Mucosa of rectum (tissue), 2 donors: ENCODE data around the gene NEDD4.
"Not testable (repeated sequence)": the region's sequence is repeated elsewhere in the genome, so short reads cannot be mapped to it uniquely, and the experiment has no call there.

ENCODE experiments used
- H3K27ac ChIP-seq, 2 donors: one replicate each; pipeline ENCODE4 v1.7.0; 2013; ENCODE audit warnings: inconsistent platforms in 2 of 2, low read depth in 2 of 2, low read length in 2 of 2
- H3K27me3 ChIP-seq, 2 donors: one replicate each; pipeline ENCODE4 v1.7.0; 2013; ENCODE audit warnings: low read length in 2 of 2; ENCODE audit not compliant: control insufficient read depth in 2 of 2, insufficient read depth in 2 of 2
- H3K36me3 ChIP-seq, 2 donors: one replicate each; pipeline ENCODE4 v1.7.0; 2013; ENCODE audit warnings: low read length in 2 of 2; ENCODE audit not compliant: control insufficient read depth in 2 of 2, insufficient read depth in 2 of 2
- H3K4me1 ChIP-seq, 2 donors: one replicate each; pipeline ENCODE4 v1.7.0; 2013; ENCODE audit warnings: low read length in 2 of 2, mild to moderate bottlenecking in 1 of 2; ENCODE audit not compliant: control insufficient read depth in 2 of 2, insufficient read depth in 2 of 2
- H3K4me3 ChIP-seq, 2 donors: one replicate each; pipeline ENCODE4 v1.7.0; 2013; ENCODE audit warnings: low read length in 2 of 2
- H3K9ac ChIP-seq, 2 donors: one replicate each; pipeline ENCODE4 v1.7.0; 2013; ENCODE audit warnings: low read length in 2 of 2, low read depth in 1 of 2, mild to moderate bottlenecking in 1 of 2
- H3K9me3 ChIP-seq, 2 donors: one replicate each; pipeline ENCODE4 v1.7.0; 2013; ENCODE audit warnings: low read length in 2 of 2; ENCODE audit not compliant: control insufficient read depth in 2 of 2
- donor health status: healthy.
- donor health status: Normal muscosa, but diverticular disease.

NEDD4 gene

DNA sequence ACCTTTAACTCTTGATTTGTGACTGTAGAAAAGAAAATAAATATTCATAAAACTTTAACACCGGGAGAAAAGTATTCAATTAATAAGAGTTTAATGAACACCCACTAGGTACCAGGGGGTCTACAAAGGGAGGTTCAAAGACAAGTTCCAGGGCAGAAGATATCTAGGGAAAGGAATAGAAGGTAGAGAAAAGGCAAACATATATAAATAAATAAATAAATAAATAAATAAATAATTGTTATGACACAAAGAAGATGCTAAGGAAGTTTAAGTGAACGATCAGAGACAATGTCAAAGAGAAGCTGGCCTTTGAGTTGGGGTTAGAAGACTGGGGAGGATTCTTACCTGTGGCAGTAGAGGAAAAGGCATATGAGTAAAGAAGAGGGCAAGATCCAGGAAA is 123.8 kb downstream of the NEDD4 start:
- H3K4me1 ChIP-seq, result no peaks in the 10 kb centered on the region
- H3K27ac ChIP-seq, result no peak overlapping the region
- no peak overlapping the region for H3K4me3 ChIP-seq
- no peaks in the 10 kb centered on the region for H3K36me3 ChIP-seq
- no peaks in the 10 kb centered on the region for H3K9me3 ChIP-seq
- H3K27me3 ChIP-seq, result no peaks in the 10 kb centered on the region
- H3K9ac ChIP-seq, result no peak overlapping the region

DNA sequence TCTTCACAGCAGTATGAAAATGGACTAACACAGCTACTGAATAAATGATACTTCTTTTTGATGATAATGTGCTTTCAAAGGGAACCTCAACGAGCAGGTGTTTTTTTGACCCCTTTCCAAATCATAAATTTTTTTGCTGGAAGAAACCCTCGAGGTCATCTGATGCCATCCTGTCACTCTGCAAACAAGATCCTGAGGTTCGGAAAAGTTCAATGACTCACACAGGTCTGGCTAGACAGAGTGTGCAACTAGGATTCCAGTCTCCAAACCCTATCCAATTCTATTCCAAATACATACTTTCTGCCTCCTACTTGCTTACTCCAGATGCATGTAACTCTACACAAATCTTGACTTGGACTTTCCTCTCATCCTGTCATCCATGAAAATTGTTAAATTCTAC is 124.7 kb downstream of the NEDD4 start:
- Histone ChIP-seq H3K9me3 (no peaks in the 10 kb centered on the region), H3K9ac (no peak overlapping the region), H3K27me3 (no peaks in the 10 kb centered on the region), H3K4me1 (no peaks in the 10 kb centered on the region), H3K36me3 (no peaks in the 10 kb centered on the region), H3K4me3 (no peak overlapping the region), H3K27ac (no peak overlapping the region)

DNA sequence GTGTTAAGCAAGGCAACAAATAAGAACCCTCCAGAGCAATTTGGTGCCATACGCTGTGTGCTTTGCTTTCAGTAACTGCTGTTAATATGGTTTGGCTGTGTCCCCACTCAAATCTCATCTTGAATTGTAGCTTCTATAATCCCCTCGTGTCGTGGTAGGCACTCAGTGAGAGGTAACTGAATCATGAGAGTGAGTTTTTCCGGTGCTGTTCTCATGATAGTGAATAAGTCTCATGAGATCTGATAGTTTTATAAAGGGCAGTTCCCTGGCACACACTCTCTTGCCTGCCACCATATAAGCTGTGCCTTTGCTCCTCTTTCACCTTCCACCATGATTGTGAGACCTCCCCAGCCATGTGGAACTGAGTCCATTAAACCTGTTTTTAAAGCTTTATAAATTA is 125.1 kb downstream of the NEDD4 start:
- not testable (repeated sequence) for H3K9me3 ChIP-seq, H3K4me3 ChIP-seq, H3K36me3 ChIP-seq, H3K4me1 ChIP-seq, H3K27ac ChIP-seq, H3K9ac ChIP-seq, H3K27me3 ChIP-seq

DNA sequence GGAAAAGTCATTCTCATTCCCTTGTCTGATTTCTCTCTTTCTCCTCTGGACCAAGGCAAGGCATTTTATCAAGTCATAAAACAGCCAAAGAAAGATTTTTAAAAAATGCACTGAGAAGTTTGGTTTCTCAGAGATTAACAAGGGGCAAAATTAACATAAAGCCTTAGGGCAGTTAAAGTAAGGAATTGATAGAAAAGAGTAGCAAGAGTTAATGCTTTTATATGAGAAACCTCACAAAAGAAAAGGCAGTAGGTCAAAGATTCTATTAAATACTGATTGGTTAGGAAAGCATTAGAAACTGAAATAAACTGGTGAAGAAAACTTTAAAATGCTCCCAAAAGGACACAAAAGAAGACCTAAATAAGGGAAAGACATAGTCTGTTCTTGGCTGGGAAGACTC is 129.5 kb downstream of the NEDD4 start:
- Histone ChIP-seq H3K27me3 (no peaks in the 10 kb centered on the region), H3K36me3 (peaks cover 3 to 4% of the 10 kb centered on the region in 2 donors), H3K9me3 (no peaks in the 10 kb centered on the region), H3K4me3 (no peak overlapping the region), H3K9ac (no peak overlapping the region), H3K4me1 (no peaks in the 10 kb centered on the region), H3K27ac (no peak overlapping the region)

DNA sequence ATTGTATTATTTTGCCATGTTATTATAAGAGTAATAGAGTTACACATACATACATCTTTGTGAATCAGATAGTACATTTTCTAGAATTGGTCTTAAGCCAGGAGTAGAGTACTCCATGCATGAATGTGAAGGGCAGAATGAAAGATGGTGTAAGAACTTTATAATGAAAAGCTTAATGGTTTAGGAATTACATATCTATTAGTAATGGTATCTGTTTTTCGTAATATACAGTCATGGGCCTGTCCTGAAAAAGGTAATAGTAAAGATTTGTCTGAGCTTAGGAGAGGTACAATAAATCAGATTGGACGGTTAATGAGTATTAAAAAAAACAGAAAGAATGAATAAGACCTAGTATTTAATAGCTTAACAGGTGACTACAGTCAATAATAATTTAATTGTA is 132.3 kb downstream of the NEDD4 start:
- H3K4me1 ChIP-seq, result no peaks in the 10 kb centered on the region
- H3K27me3 ChIP-seq, result no peaks in the 10 kb centered on the region
- H3K9ac ChIP-seq, result no peak overlapping the region
- peaks cover 3 to 7% of the 10 kb centered on the region in 2 donors for H3K36me3 ChIP-seq
- H3K27ac ChIP-seq, result no peak overlapping the region
- no peak overlapping the region for H3K4me3 ChIP-seq
- H3K9me3 ChIP-seq, result no peaks in the 10 kb centered on the region

DNA sequence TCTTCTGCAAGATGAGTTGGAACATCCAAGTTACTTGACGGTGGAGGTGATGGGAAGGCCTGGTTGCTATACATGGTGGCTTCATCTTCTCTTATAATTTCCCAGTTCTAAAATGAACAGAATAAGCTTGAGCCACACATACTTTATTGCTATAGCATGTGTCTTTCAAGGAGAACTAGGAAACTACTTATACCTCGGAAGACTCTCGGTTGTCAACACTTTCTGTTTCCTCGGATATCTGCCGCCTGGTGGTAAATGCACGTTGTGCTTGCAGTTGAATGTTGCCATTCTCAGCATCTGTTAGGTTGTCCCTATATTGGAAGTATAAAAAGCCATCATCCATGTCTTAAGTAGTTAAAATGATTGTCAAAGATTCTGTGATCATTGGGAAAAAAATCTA is 132.9 kb downstream of the NEDD4 start:
- Histone ChIP-seq H3K4me3 (no peak overlapping the region), H3K27me3 (no peaks in the 10 kb centered on the region), H3K36me3 (peaks cover 3 to 7% of the 10 kb centered on the region in 2 donors), H3K9ac (no peak overlapping the region), H3K27ac (no peak overlapping the region), H3K9me3 (no peaks in the 10 kb centered on the region), H3K4me1 (no peaks in the 10 kb centered on the region)

DNA sequence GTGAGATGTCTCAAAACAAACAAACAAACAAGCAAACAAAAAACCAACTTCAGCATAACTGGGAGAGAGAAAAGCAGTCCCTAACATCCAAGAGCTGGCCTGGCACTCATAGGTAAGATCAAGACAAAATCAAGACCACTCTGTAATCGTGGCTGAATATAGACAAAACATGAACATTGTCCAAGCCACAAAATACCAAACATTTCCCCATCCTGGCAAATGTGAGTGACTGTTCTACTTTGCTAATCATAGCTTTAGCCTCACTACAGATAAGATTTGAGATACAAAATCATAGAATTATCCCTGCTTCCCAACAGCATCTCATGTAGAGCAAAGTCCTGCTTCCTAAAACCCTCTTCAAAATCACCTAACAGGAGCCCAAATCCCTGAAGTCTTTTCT is 133.7 kb downstream of the NEDD4 start:
- H3K27ac ChIP-seq, result no peak overlapping the region
- no peak overlapping the region for H3K4me3 ChIP-seq
- H3K9me3 ChIP-seq, result no peaks in the 10 kb centered on the region
- no peaks in the 10 kb centered on the region for H3K4me1 ChIP-seq
- peaks cover 3 to 9% of the 10 kb centered on the region in 2 donors for H3K36me3 ChIP-seq
- H3K9ac ChIP-seq, result no peak overlapping the region
- H3K27me3 ChIP-seq, result no peaks in the 10 kb centered on the region

DNA sequence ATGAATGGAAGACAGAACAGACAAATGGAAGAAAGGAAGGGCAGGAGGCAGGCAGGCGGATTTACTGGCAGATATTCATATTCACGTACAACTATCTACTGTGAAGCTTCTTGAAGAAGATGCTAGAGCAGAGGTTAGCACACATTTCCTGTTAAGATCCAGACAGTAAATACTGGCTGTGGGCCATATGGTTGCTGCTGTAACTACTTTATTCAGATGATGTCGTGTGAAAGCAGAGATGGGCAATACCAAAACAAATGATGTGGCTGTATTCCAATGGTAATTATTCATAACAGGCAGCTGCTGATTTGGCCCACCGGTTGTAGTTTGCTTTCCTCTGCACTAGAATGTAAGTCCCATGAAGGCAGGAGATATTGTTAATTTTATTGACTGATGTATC is 134.8 kb downstream of the NEDD4 start:
- H3K27me3 ChIP-seq, result no peaks in the 10 kb centered on the region
- no peaks in the 10 kb centered on the region for H3K4me1 ChIP-seq
- no peak overlapping the region for H3K9ac ChIP-seq
- H3K27ac ChIP-seq, result no peak overlapping the region
- no peaks in the 10 kb centered on the region for H3K9me3 ChIP-seq
- H3K4me3 ChIP-seq, result no peak overlapping the region
- peaks cover 3 to 9% of the 10 kb centered on the region in 2 donors for H3K36me3 ChIP-seq

DNA sequence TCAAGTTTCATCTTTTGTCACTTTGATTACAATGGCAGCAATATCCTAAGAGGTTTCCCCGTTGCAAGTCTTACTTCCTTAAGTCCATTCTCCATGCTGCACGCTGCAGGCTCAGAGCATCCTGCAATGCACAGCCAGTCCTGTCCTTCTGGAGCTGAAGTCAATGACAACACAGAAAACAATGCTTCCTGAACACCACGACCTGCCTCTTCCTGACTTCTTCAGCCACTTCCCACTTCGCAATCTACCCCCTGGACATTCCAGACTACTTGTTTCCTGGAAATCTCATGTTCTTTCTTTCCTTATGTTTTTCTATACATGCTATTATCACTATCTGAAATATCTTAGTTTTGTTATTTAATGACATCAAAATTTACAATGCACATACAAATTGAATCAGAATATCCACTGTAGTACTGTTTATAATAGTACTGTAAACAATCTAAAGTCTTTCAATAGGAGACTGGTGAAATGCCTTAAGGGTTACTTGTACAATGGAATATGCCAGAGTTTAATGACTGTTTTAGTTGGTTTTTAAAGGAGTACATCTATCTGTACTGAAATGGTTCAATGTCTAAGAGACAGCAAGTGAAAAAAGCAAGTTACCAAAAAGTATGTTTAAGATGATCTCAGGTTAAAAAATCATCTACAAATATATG is 136.8 kb downstream of the NEDD4 start:
- no peak overlapping the region for H3K9ac ChIP-seq
- no peak overlapping the region for H3K27ac ChIP-seq
- no peaks in the 10 kb centered on the region for H3K27me3 ChIP-seq
- H3K36me3 ChIP-seq, result peaks cover 3 to 9% of the 10 kb centered on the region in 2 donors
- H3K9me3 ChIP-seq, result no peaks in the 10 kb centered on the region
- no peaks in the 10 kb centered on the region for H3K4me1 ChIP-seq
- no peak overlapping the region for H3K4me3 ChIP-seq

DNA sequence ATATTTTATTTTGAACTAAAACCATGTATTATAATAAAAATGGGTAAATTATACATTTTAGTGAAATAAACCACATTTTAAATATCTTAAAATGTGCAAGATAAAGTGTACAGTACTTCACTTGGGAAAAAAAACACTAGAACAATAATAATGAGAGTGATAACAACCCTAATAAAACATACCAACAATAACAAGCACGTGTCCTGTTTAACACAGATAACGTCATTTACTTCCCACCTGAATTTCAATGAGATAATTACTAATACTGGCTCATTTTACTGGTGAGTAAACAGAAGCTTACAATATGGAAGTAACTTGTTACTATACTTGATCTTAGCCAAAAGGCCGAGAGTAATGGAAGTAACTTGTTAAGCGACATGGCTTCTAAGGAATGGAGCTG is 140.3 kb downstream of the NEDD4 start:
- no peak overlapping the region for H3K27ac ChIP-seq

More for the DNA sequence above, 140.3 kb downstream of the NEDD4 start:
- no peak overlapping the region for H3K9ac ChIP-seq
- H3K36me3 ChIP-seq, result peaks cover 0 to 4% of the 10 kb centered on the region in 2 donors
- H3K4me3 ChIP-seq, result no peak overlapping the region
- no peaks in the 10 kb centered on the region for H3K27me3 ChIP-seq
- H3K9me3 ChIP-seq, result no peaks in the 10 kb centered on the region
- H3K4me1 ChIP-seq, result no peaks in the 10 kb centered on the region
